ENCODE data around the gene AGAP9.
"Not testable (repeated sequence)": the region's sequence is repeated elsewhere in the genome, so short reads cannot be mapped to it uniquely, and the experiment has no call there.

Gene AGAP9

DNA sequence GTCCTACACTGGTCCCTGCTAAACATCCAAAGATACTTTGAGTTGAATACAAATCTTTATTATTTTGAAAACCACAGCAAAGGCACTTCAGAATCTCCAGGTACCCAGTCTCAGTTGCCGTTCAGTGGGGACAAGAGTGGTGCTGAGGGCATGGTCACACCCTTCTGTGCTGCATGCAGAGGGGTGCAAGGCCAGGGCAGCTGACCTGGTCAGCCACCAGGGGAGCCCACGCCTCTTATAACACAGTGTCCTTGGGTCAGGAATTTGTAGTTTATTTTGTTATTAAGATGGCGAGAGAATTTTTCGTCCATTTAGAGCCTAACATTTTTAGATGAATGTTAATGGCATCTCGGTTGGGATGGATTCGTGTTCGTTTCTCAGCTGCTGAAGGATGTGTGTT, 55.5 kb downstream of the AGAP9 start:
- not testable (repeated sequence) for H3K9me3 ChIP-seq (replicated peaks in 1 of 2; ENCODE audit: control insufficient read depth in 2 of 2, insufficient read depth in 1 of 2, low read depth in 1 of 2, low read length in 2 of 2); DNase-seq (ENCODE audit: low spot score)
- no CpG with 5 or more reads among the region's 7 CpGs for WGBS, 2 donors (ENCODE audit: extremely low coverage in 2 of 2, insufficient read length in 2 of 2, insufficient replicate concordance in 1 of 2)

DNA sequence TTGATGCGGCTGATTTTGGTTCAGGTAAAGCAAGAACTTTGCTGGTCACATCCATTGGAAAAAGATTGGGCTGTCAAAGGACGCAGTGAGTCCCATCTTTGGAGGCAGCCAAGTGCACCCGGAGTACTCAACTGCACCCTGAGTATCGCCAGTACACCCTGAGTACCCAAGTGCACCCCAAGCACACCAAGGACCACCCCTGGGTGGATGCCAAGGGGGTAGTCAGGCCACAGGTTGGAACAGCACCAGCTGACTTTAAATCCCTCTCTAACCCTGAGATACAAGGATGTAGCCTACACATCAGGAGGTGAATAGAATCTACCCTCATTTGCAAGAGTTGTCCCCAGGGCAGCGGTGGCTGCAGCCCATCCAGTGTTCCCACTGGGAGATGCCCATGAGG, 56.0 kb downstream of the AGAP9 start:
- not testable (repeated sequence) for DNase-seq (ENCODE audit: low spot score); H3K23ac ChIP-seq (ENCODE audit: low read depth, low read length, poor library complexity); H3K4me2 ChIP-seq (ENCODE audit: insufficient read depth, low read length, poor library complexity, severe bottlenecking)

More for the DNA sequence above, 55.5 kb downstream of the AGAP9 start:
- H4K91ac ChIP-seq (ENCODE audit: low read depth, low read length, poor library complexity); H3K4me3 ChIP-seq (ENCODE audit: low read length in 2 of 2); H2BK120ac ChIP-seq (ENCODE audit: low read depth, low read length); H3K14ac ChIP-seq (ENCODE audit: low read length); H2BK5ac ChIP-seq (ENCODE audit: low read length); H3K36me3 ChIP-seq (replicated peaks in 1 of 2; ENCODE audit: control insufficient read depth in 2 of 2, insufficient read depth in 2 of 2, low read length in 2 of 2); H2BK12ac ChIP-seq (ENCODE audit: low read length); H4K8ac ChIP-seq (ENCODE audit: low read depth, low read length); H3K4me2 ChIP-seq (ENCODE audit: insufficient read depth, low read length, poor library complexity, severe bottlenecking); H3K27ac ChIP-seq (replicated peaks; ENCODE audit: low read length); H3K4me1 ChIP-seq (ENCODE audit: control insufficient read depth in 2 of 2, insufficient read depth in 1 of 2, low read depth in 1 of 2, low read length in 2 of 2); H2AK5ac ChIP-seq (ENCODE audit: low read depth, low read length); H2BK15ac ChIP-seq (ENCODE audit: low read length); H3K23ac ChIP-seq (ENCODE audit: low read depth, low read length, poor library complexity); H3K27me3 ChIP-seq (ENCODE audit: control insufficient read depth in 3 of 3, insufficient read depth in 3 of 3, low read depth in 1 of 3, low read length in 3 of 3); H3K4ac ChIP-seq (ENCODE audit: low read length); H3K79me1 ChIP-seq (ENCODE audit: low read depth, low read length); H2AFZ ChIP-seq (ENCODE audit: low read length); H3K18ac ChIP-seq (ENCODE audit: low read length); H3K9ac ChIP-seq (ENCODE audit: low read depth, low read length, poor library complexity): not testable (repeated sequence)

DNA sequence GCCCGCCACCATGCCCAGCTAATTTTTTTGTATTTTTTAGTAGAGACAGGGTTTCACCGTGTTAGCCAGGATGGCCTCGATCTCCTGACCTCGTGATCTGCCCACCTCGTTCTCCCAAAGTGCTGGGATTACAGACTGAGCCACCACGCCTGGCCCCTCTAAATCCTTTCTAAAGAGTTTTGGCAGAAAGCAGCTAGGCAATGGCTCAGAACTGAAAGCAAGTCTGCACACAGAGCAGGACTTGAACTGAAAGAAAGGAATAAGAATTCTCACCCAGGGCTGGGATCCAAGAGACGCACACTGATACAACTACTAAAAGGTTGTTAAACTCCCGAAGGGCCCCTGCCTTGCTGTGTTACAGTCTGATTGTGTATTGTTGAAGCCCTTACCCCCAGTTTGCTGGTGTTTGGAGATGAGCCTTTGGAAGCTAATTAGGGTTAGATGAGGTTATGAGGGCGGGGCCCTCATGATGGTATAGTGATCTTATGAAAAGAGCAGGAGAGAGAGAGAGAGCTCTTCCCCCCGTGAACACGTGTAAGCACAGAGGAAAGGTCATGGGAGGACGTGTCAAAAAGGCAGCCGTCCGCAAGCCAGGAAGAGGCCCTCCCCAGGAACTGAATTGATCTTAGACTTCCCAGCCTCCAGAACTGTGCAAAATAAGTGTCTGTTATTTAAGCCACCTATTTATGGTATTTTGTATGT, 58.1 kb downstream of the AGAP9 start:
- not testable (repeated sequence) for H2AFZ ChIP-seq (ENCODE audit: low read length); H3K9me3 ChIP-seq (replicated peaks in 1 of 2; ENCODE audit: control insufficient read depth in 2 of 2, insufficient read depth in 1 of 2, low read depth in 1 of 2, low read length in 2 of 2); H2BK15ac ChIP-seq (ENCODE audit: low read length); H3K36me3 ChIP-seq (replicated peaks in 1 of 2; ENCODE audit: control insufficient read depth in 2 of 2, insufficient read depth in 2 of 2, low read length in 2 of 2); H3K27me3 ChIP-seq (ENCODE audit: control insufficient read depth in 3 of 3, insufficient read depth in 3 of 3, low read depth in 1 of 3, low read length in 3 of 3); H3K4me3 ChIP-seq (ENCODE audit: low read length in 2 of 2); H3K23ac ChIP-seq (ENCODE audit: low read depth, low read length, poor library complexity); H3K27ac ChIP-seq (replicated peaks; ENCODE audit: low read length); H2BK12ac ChIP-seq (ENCODE audit: low read length); H3K4ac ChIP-seq (ENCODE audit: low read length); H3K9ac ChIP-seq (ENCODE audit: low read depth, low read length, poor library complexity); H3K79me1 ChIP-seq (ENCODE audit: low read depth, low read length); H2AK5ac ChIP-seq (ENCODE audit: low read depth, low read length); H3K18ac ChIP-seq (ENCODE audit: low read length); DNase-seq (ENCODE audit: low spot score); H3K4me1 ChIP-seq (ENCODE audit: control insufficient read depth in 2 of 2, insufficient read depth in 1 of 2, low read depth in 1 of 2, low read length in 2 of 2); H3K14ac ChIP-seq (ENCODE audit: low read length); H4K8ac ChIP-seq (ENCODE audit: low read depth, low read length); H3K4me2 ChIP-seq (ENCODE audit: insufficient read depth, low read length, poor library complexity, severe bottlenecking); H4K91ac ChIP-seq (ENCODE audit: low read depth, low read length, poor library complexity); H2BK5ac ChIP-seq (ENCODE audit: low read length); H2BK120ac ChIP-seq (ENCODE audit: low read depth, low read length)
- WGBS, 2 donors (ENCODE audit: extremely low coverage in 2 of 2, insufficient read length in 2 of 2, insufficient replicate concordance in 1 of 2) = no CpG with 5 or more reads among the region's 14 CpGs

More for the DNA sequence above, 56.0 kb downstream of the AGAP9 start:
- H3K9me3 ChIP-seq (replicated peaks in 1 of 2; ENCODE audit: control insufficient read depth in 2 of 2, insufficient read depth in 1 of 2, low read depth in 1 of 2, low read length in 2 of 2); H3K27ac ChIP-seq (replicated peaks; ENCODE audit: low read length); H3K36me3 ChIP-seq (replicated peaks in 1 of 2; ENCODE audit: control insufficient read depth in 2 of 2, insufficient read depth in 2 of 2, low read length in 2 of 2); H3K14ac ChIP-seq (ENCODE audit: low read length); H3K4me1 ChIP-seq (ENCODE audit: control insufficient read depth in 2 of 2, insufficient read depth in 1 of 2, low read depth in 1 of 2, low read length in 2 of 2); H2BK15ac ChIP-seq (ENCODE audit: low read length); H3K27me3 ChIP-seq (ENCODE audit: control insufficient read depth in 3 of 3, insufficient read depth in 3 of 3, low read depth in 1 of 3, low read length in 3 of 3); H2BK12ac ChIP-seq (ENCODE audit: low read length); H3K9ac ChIP-seq (ENCODE audit: low read depth, low read length, poor library complexity); H2AFZ ChIP-seq (ENCODE audit: low read length); H4K91ac ChIP-seq (ENCODE audit: low read depth, low read length, poor library complexity); H3K18ac ChIP-seq (ENCODE audit: low read length); H3K4me3 ChIP-seq (ENCODE audit: low read length in 2 of 2); H2AK5ac ChIP-seq (ENCODE audit: low read depth, low read length); H3K79me1 ChIP-seq (ENCODE audit: low read depth, low read length); H2BK5ac ChIP-seq (ENCODE audit: low read length); H2BK120ac ChIP-seq (ENCODE audit: low read depth, low read length); H3K4ac ChIP-seq (ENCODE audit: low read length); H4K8ac ChIP-seq (ENCODE audit: low read depth, low read length): not testable (repeated sequence)
- no CpG with 5 or more reads among the region's 5 CpGs for WGBS, 2 donors (ENCODE audit: extremely low coverage in 2 of 2, insufficient read length in 2 of 2, insufficient replicate concordance in 1 of 2)

DNA sequence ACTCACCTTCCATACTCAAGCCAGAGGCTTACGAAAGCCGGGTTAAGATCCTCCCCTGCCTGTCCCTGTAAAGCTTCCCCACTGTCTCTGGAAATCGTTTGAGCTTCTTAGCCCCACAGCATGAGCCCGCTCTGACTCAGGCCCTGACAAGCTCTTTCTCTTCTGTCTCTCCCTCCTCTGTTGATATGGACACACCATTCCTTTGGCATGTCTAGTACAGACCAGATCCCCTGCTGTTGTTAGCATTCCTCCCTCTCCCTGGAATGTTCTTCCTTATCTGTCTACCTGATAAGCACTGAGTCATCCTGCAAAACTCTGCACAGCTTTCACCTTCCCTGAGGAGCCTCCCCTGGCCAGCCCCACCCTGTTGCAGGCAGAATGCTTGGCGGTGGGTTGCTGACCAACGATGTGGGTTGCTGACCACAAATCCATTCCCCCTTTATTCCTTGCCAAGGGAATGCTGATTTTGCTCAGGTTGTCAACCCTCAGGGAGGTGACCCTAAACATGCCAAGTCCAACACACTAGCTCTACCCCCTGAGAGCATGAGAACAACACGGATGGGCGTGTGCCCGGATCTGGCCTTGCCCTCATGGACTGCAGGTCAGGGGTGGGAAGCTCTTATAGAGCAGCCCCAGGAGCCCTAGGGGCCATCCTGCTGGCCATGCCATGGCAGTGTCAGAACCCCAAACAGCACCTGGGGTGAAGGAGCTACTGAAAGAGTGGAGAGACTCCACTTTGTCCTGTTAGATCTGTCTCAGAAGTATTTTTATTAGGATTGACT, 60.7 kb downstream of the AGAP9 start:
- H2BK15ac ChIP-seq (ENCODE audit: low read length); H2BK12ac ChIP-seq (ENCODE audit: low read length): not testable (repeated sequence)

More for the DNA sequence above, 60.7 kb downstream of the AGAP9 start:
- not testable (repeated sequence) for H3K4me1 ChIP-seq (ENCODE audit: control insufficient read depth in 2 of 2, insufficient read depth in 1 of 2, low read depth in 1 of 2, low read length in 2 of 2); H3K79me1 ChIP-seq (ENCODE audit: low read depth, low read length); H2AFZ ChIP-seq (ENCODE audit: low read length); H3K27ac ChIP-seq (replicated peaks; ENCODE audit: low read length); H2BK5ac ChIP-seq (ENCODE audit: low read length); H2AK5ac ChIP-seq (ENCODE audit: low read depth, low read length); H3K4ac ChIP-seq (ENCODE audit: low read length); H4K91ac ChIP-seq (ENCODE audit: low read depth, low read length, poor library complexity); H4K8ac ChIP-seq (ENCODE audit: low read depth, low read length); H3K36me3 ChIP-seq (replicated peaks in 1 of 2; ENCODE audit: control insufficient read depth in 2 of 2, insufficient read depth in 2 of 2, low read length in 2 of 2); H3K18ac ChIP-seq (ENCODE audit: low read length); H3K14ac ChIP-seq (ENCODE audit: low read length); H3K27me3 ChIP-seq (ENCODE audit: control insufficient read depth in 3 of 3, insufficient read depth in 3 of 3, low read depth in 1 of 3, low read length in 3 of 3); DNase-seq (ENCODE audit: low spot score); H3K9ac ChIP-seq (ENCODE audit: low read depth, low read length, poor library complexity); H3K9me3 ChIP-seq (replicated peaks in 1 of 2; ENCODE audit: control insufficient read depth in 2 of 2, insufficient read depth in 1 of 2, low read depth in 1 of 2, low read length in 2 of 2); H3K23ac ChIP-seq (ENCODE audit: low read depth, low read length, poor library complexity); H3K4me2 ChIP-seq (ENCODE audit: insufficient read depth, low read length, poor library complexity, severe bottlenecking); H2BK120ac ChIP-seq (ENCODE audit: low read depth, low read length); H3K4me3 ChIP-seq (ENCODE audit: low read length in 2 of 2)
- no CpG with 5 or more reads among the region's 9 CpGs for WGBS, 2 donors (ENCODE audit: extremely low coverage in 2 of 2, insufficient read length in 2 of 2, insufficient replicate concordance in 1 of 2)

Measured in neuronal stem cell (in vitro differentiated cells).